IMR-90 (cell line): Measurements from ENCODE around the gene ARHGAP24. TPM values are rescaled to one million over a fixed set of nuclear protein-coding genes. Genes with fewer than 3 reads are reported as not detected.
"Not testable (repeated sequence)": the region's sequence is repeated elsewhere in the genome, so short reads cannot be mapped to it uniquely, and the experiment has no call there.

Experiments
- ATAC-seq: fragments of 200-7000 bp; cut with Tn5 transposase; 2 replicates; pipeline ENCODE4 v1.9.1; 2020; ENCODE audit warnings: low read depth, mild to moderate bottlenecking, moderate library complexity
- BruUV-seq: library from RNA; stranded (reverse); fragments of 400-500 nt; replicated peaks from 2 replicates; lab custom pipeline; 2021; lab: Mats Ljungman, UMichigan
- CTCF ChIA-PET: fragments of 300-600 bp; formaldehyde crosslinking; extraction: SDS; loops from one replicate; lab custom pipeline; 2021; ENCODE audit warnings: antibody characterized with exemption; lab: Yijun Ruan, JAX
- POLR2A ChIA-PET: fragments of 300-600 bp; sonication (Branson Sonifier 250); formaldehyde crosslinking; loops from one replicate; lab custom pipeline; 2022; ENCODE audit warnings: antibody characterized with exemption; ENCODE audit not compliant: unreplicated experiment; lab: Charles Lee
- DNase-seq: peaks from one replicate; pipeline ENCODE4 v3.0.0; 2013
- H2AFZ ChIP-seq: replicated peaks from 2 replicates; pipeline ENCODE3; 2013; ENCODE audit warnings: low read length, mild to moderate bottlenecking; ENCODE audit not compliant: poor library complexity
- H2AK5ac ChIP-seq: 2 replicates; pipeline ENCODE4 v1.6.1; 2013; ENCODE audit warnings: low read depth, low read length, inconsistent platforms
- H2AK9ac ChIP-seq: replicated peaks from 2 replicates; pipeline ENCODE3; 2013; ENCODE audit warnings: mild to moderate bottlenecking, low read depth, low read length, moderate library complexity; ENCODE audit not compliant: poor library complexity
- H2BK120ac ChIP-seq: 2 replicates; pipeline ENCODE4 v1.6.1; 2013; ENCODE audit warnings: low read depth, low read length, inconsistent platforms
- H2BK15ac ChIP-seq: 3 replicates; pipeline ENCODE4 v1.6.1; 2013; ENCODE audit warnings: low read depth, low read length, inconsistent platforms
- H2BK20ac ChIP-seq: 2 replicates; pipeline ENCODE4 v1.6.1; 2013; ENCODE audit warnings: low read depth, mild to moderate bottlenecking, inconsistent platforms, low read length, moderate library complexity
- H2BK5ac ChIP-seq: 2 replicates; pipeline ENCODE4 v1.6.1; 2013; ENCODE audit warnings: mild to moderate bottlenecking, low read depth, low read length, inconsistent platforms; ENCODE audit not compliant: poor library complexity, severe bottlenecking
- H3K14ac ChIP-seq: replicated peaks from 2 replicates; pipeline ENCODE4 v1.6.1; 2013; ENCODE audit warnings: low read depth, low read length, inconsistent platforms
- H3K18ac ChIP-seq: 2 replicates; pipeline ENCODE4 v1.6.1; 2013; ENCODE audit warnings: low read depth, low read length, control low read depth
- H3K23ac ChIP-seq: 2 replicates; pipeline ENCODE4 v1.6.1; 2013; ENCODE audit warnings: low read depth, low read length, inconsistent platforms
- H3K27ac ChIP-seq: 2 replicates; pipeline ENCODE4 v1.5.1; 2013; ENCODE audit warnings: mild to moderate bottlenecking, control low read depth, low read length; ENCODE audit not compliant: insufficient read depth
- H3K27me3 ChIP-seq: 2 replicates; pipeline ENCODE4 v1.6.1; 2013; ENCODE audit warnings: low read length; ENCODE audit not compliant: control insufficient read depth, insufficient read depth
- H3K36me3 ChIP-seq: 2 replicates; pipeline ENCODE4 v1.6.1; 2013; ENCODE audit warnings: low read length, mixed read lengths; ENCODE audit not compliant: control insufficient read depth, insufficient read depth
- H3K4ac ChIP-seq: 2 replicates; pipeline ENCODE4 v1.6.1; 2013; ENCODE audit warnings: low read depth, low read length, inconsistent platforms
- H3K4me1 ChIP-seq: 2 replicates; pipeline ENCODE4 v1.6.1; 2013; ENCODE audit warnings: low read length, mixed read lengths; ENCODE audit not compliant: control insufficient read depth, insufficient read depth
- H3K4me2 ChIP-seq: 2 replicates; pipeline ENCODE4 v1.6.1; 2013; ENCODE audit warnings: low read depth, mild to moderate bottlenecking, control low read depth, low read length, moderate library complexity
- H3K4me3 ChIP-seq: 2 replicates; pipeline ENCODE4 v1.5.1; 2013; ENCODE audit warnings: low read depth, mild to moderate bottlenecking, control low read depth, low read length, moderate library complexity; ENCODE audit not compliant: insufficient read depth
- H3K56ac ChIP-seq: 2 replicates; pipeline ENCODE4 v1.6.1; 2013; ENCODE audit warnings: low read length, inconsistent platforms; ENCODE audit not compliant: insufficient read depth; ENCODE audit errors: extremely low read depth
- H3K79me1 ChIP-seq, 2 experiments: 2 replicates each; pipeline ENCODE4 v1.6.1; 2013; ENCODE audit warnings: low read length in 2 of 2, inconsistent platforms in 1 of 2, low read depth in 1 of 2
- H3K9ac ChIP-seq: 2 replicates; pipeline ENCODE4 v1.6.1; 2013; ENCODE audit warnings: low read depth, low read length, control low read depth
- H3K9me1 ChIP-seq: 2 replicates; pipeline ENCODE4 v1.6.1; 2013; ENCODE audit warnings: low read length, inconsistent platforms; ENCODE audit not compliant: insufficient read depth
- H3K9me3 ChIP-seq: 2 replicates; pipeline ENCODE4 v1.6.1; 2013; ENCODE audit warnings: low read length; ENCODE audit not compliant: control insufficient read depth, insufficient read depth
- H4K20me1 ChIP-seq: 2 replicates; pipeline ENCODE4 v1.6.1; 2013; ENCODE audit warnings: low read length, inconsistent platforms; ENCODE audit not compliant: insufficient read depth
- H4K5ac ChIP-seq: 2 replicates; pipeline ENCODE4 v1.6.1; 2013; ENCODE audit warnings: mild to moderate bottlenecking, low read depth, low read length, control low read depth
- H4K8ac ChIP-seq, 2 experiments: 2 replicates each; pipeline ENCODE4 v1.6.1; 2013; ENCODE audit warnings: low read depth in 2 of 2, low read length in 2 of 2, control low read depth in 1 of 2, inconsistent platforms in 1 of 2
- H4K91ac ChIP-seq: 2 replicates; pipeline ENCODE4 v1.6.1; 2013; ENCODE audit warnings: low read depth, low read length, inconsistent platforms; ENCODE audit not compliant: insufficient read depth
- CEBPB ChIP-seq: IDR thresholded peaks from 2 replicates; pipeline ENCODE4 v1.6.1; 2012; ENCODE audit warnings: low read depth, low read length, improper control_type of control experiment
- FOS ChIP-seq: fragments of 150-350 bp; IDR thresholded peaks from 2 replicates; pipeline ENCODE4 v1.6.1; 2016; ENCODE audit warnings: low read depth, low read length
- WGBS, 2 experiments: methylation state at CpG; one replicate each; pipeline versions ENCODE4 v1.1.5 to v1.1.7; 2013; ENCODE audit warnings: missing lambda C conversion rate in 2 of 2; ENCODE audit not compliant: insufficient read length in 1 of 2; ENCODE audit errors: extremely low coverage in 2 of 2; 5-methylcytosine and 5-hydroxymethylcytosine counted together
- dilution Hi-C: fragments of 300-500 bp; cut with HindIII; formaldehyde crosslinking; loops from one replicate; pipeline ENCODE4 v1.14.3; 2018; ENCODE audit warnings: low sequenced_read_pairs; ENCODE audit not compliant: unreplicated experiment
- in situ Hi-C: fragments of 300-500 bp; cut with MboI; formaldehyde crosslinking; loops from 3 replicates; pipeline ENCODE4 v1.14.3; 2019; ENCODE audit warnings: low sequenced_read_pairs, inconsistent platforms, mixed read lengths
- intact Hi-C: fragments of 100-400 bp; cut with micrococcal nuclease; formaldehyde crosslinking; loops from 2 replicates; pipeline ENCODE4 v1.10.0; 2022
- polyA plus RNA-seq, 3 experiments: library from polyadenylated mRNA; depleted of rRNA; stranded (reverse); fragments of >200 nt; gene quantifications; 2 replicates each; pipeline ENCODE4 v1.2.3, GENCODE V29; 2012; ENCODE audit warnings: low replicate concordance in 1 of 3
- total RNA-seq: library from RNA; depleted of rRNA; stranded (reverse); fragments of >200 nt; gene quantifications from 2 replicates; pipeline ENCODE4 v1.2.3, GENCODE V29; 2012

The ARHGAP24 gene
- total and polyA plus RNA-seq, 2 of the 4 experiments (the other 2 are of a cell fraction) = 11.9 to 24.0 TPM

GRCh38 chr4:85901500-85901899 lies 426.6 kb downstream of the ARHGAP24 start:
- no peak overlapping the region for H4K5ac ChIP-seq
- H3K9ac ChIP-seq = no peak overlapping the region
- ATAC-seq (peak; percentile 46), DNase-seq (peak; percentile 43)
- H2BK20ac ChIP-seq = no peak overlapping the region
- CTCF ChIA-PET = no interaction called here
- H2BK120ac ChIP-seq = no peak overlapping the region
- no peak overlapping the region for H3K56ac ChIP-seq
- no peak overlapping the region for H2BK5ac ChIP-seq
- in situ Hi-C loops = no loop called here
- H4K20me1 ChIP-seq = no peaks in the 10 kb centered on the region
- H3K9me3 ChIP-seq = no peaks in the 10 kb centered on the region
- BruUV-seq = no TSS peak
- H3K27me3 ChIP-seq = no peaks in the 10 kb centered on the region
- H3K4me3 ChIP-seq = no peak overlapping the region
- intact Hi-C loops = loop anchor here (10.0 kb wide), 1 partner anchor 1207 kb away; no protein-coding TSS in a partner anchor
- no peak overlapping the region for H4K91ac ChIP-seq
- no peaks in the 10 kb centered on the region for H3K36me3 ChIP-seq
- no peaks in the 10 kb centered on the region for H3K4me1 ChIP-seq
- H3K27ac ChIP-seq = no peak overlapping the region
- no peak overlapping the region for H4K8ac ChIP-seq
- H3K9me1 ChIP-seq = no peaks in the 10 kb centered on the region
- H3K18ac ChIP-seq = no peak overlapping the region
- H2BK15ac ChIP-seq = no peak overlapping the region
- POLR2A ChIA-PET = interaction anchor here (0.6 kb wide), 1 partner anchor 92 kb away, joined by 4 read pairs; no protein-coding TSS in a partner anchor
- TF ChIP-seq CEBPB (0 out of 2 replicates have a peak, but pooled peaks have one; percentile 8), FOS (no peak)
- no peak overlapping the region for H3K23ac ChIP-seq
- peaks cover 14 to 18% of the 10 kb centered on the region in 2 experiments; a peak in 3 of 4 replicates for H3K79me1 ChIP-seq
- no peak overlapping the region for H2AK5ac ChIP-seq
- dilution Hi-C loops = no loop called here
- H3K14ac ChIP-seq = no peak overlapping the region
- no peak overlapping the region for H2AFZ ChIP-seq
- no peak overlapping the region for H3K4me2 ChIP-seq
- H2AK9ac ChIP-seq = no peak overlapping the region
- H3K4ac ChIP-seq = no peak overlapping the region

GRCh38 chr4:85902647-85903046 lies 427.7 kb downstream of the ARHGAP24 start:
- H3K4ac ChIP-seq, H2BK5ac ChIP-seq, H2AFZ ChIP-seq, H2BK120ac ChIP-seq, H2AK9ac ChIP-seq, H4K8ac ChIP-seq, H4K91ac ChIP-seq, H3K9ac ChIP-seq, H3K27ac ChIP-seq, H3K4me1 ChIP-seq, H3K4me2 ChIP-seq, BruUV-seq, H3K23ac ChIP-seq, H3K56ac ChIP-seq, H2BK20ac ChIP-seq, H3K9me3 ChIP-seq, H3K4me3 ChIP-seq, in situ Hi-C loops, dilution Hi-C loops, H3K27me3 ChIP-seq, H3K9me1 ChIP-seq, H2AK5ac ChIP-seq, H3K36me3 ChIP-seq, DNase-seq, CTCF ChIA-PET, H4K5ac ChIP-seq, H4K20me1 ChIP-seq, POLR2A ChIA-PET, H3K18ac ChIP-seq, H3K14ac ChIP-seq, ATAC-seq, H2BK15ac ChIP-seq: not testable (repeated sequence)
- no CpG with 5 or more reads among the region's 11 CpGs for WGBS, 2 experiments
- intact Hi-C loops = loop anchor here (10.0 kb wide), 1 partner anchor 1208 kb away; no protein-coding TSS in a partner anchor
- H3K79me1 ChIP-seq = peaks cover 11 to 18% of the 10 kb centered on the region in 2 experiments; a peak in 3 of 4 replicates
